ENCODE results near the gene ECT2. TPM values are rescaled to one million over a fixed set of nuclear protein-coding genes. Genes with fewer than 3 reads are reported as not detected.

The ECT2 gene
- total RNA-seq, 1 experiment from 2014 or later, result 81.3 TPM

DNA sequence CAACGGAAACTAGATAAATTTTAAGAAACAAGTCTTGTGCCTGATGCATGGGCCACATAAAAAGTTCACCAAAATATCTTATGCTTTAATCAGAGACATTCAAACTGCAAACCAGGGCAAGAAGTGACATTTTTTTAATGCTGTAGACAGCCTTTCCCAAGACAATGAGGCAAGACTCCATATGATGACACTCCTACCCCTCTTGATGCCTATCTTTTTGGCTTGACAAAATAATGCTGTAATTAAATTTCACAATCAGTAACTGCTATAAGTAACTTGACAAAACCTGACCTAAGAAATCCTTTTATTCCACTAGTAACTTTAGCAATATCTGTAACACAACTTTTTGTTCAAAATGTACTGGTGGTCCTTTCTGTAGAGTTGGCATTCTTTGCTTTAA lies 48.7 kb downstream of the ECT2 start:
- Histone ChIP-seq H3K18ac (ENCODE audit: insufficient read length, low read depth, low read length) (no peak overlapping the region), H3K4me1 (ENCODE audit: insufficient read depth, low read length) (no peaks in the 10 kb centered on the region), H3K27ac (ENCODE audit: insufficient read length, low read depth, low read length) (no peak overlapping the region), H3K4me2 (ENCODE audit: insufficient read depth, insufficient read length, low read length) (no peak overlapping the region), H3K14ac (ENCODE audit: insufficient read depth, low read length) (no peak overlapping the region), H2BK120ac (ENCODE audit: low read depth, low read length, poor library complexity, severe bottlenecking) (no peak overlapping the region), H3K9ac (ENCODE audit: extremely low read depth, insufficient read length, low read length) (no peak overlapping the region), H2BK20ac (ENCODE audit: low read depth, low read length, poor library complexity, severe bottlenecking) (no peak overlapping the region), H4K5ac (ENCODE audit: insufficient read length, low read depth, low read length) (no peak overlapping the region), H4K8ac (replicated peaks; ENCODE audit: insufficient read length, low read depth, low read length) (no peak overlapping the region), H3K56ac (ENCODE audit: insufficient read length, low read depth, low read length) (no peak overlapping the region), H4K20me1 (ENCODE audit: control insufficient read depth, insufficient read depth, insufficient read length) (no peaks in the 10 kb centered on the region), H3T11ph (ENCODE audit: low read length) (no peak overlapping the region), H2BK15ac (ENCODE audit: low read depth, low read length) (no peak overlapping the region), H3K27me3 (ENCODE audit: insufficient read depth, low read length) (no peaks in the 10 kb centered on the region), H3K79me2 (ENCODE audit: insufficient read depth, low read length) (no peaks in the 10 kb centered on the region), H2AFZ (ENCODE audit: low read length) (no peak overlapping the region), H4K91ac (ENCODE audit: insufficient read length, low read depth, low read length) (no peak overlapping the region), H3K23me2 (ENCODE audit: insufficient read length, low read depth, low read length, poor library complexity, severe bottlenecking) (no peaks in the 10 kb centered on the region), H3K9me3 (ENCODE audit: control insufficient read depth, low read depth, low read length) (no peaks in the 10 kb centered on the region), H2AK5ac (ENCODE audit: insufficient read length, low read length) (no peak overlapping the region), H2BK12ac (ENCODE audit: insufficient read length, low read depth, low read length) (no peak overlapping the region), H3K4ac (ENCODE audit: low read depth, low read length) (no peak overlapping the region), H3K23ac (ENCODE audit: insufficient read length, low read depth, low read length) (no peak overlapping the region), H2BK5ac (ENCODE audit: insufficient read length, low read length) (no peak overlapping the region), H3K79me1 (ENCODE audit: insufficient read depth, low read depth, low read length, poor library complexity, severe bottlenecking) (peaks cover 3% of the 10 kb centered on the region)
- no peaks in the 10 kb centered on the region for H3K9me3 Mint-ChIP-seq
- H3K4me1 Mint-ChIP-seq, result no peaks in the 10 kb centered on the region
- peaks cover 4 to 38% (median 37%) of the 10 kb centered on the region in 3 experiments; a peak in 6 of 7 replicates for H3K36me3 Mint-ChIP-seq (ENCODE audit: insufficient read depth in 1 of 3, low read depth in 3 of 3)
- no peak for DNase-seq
- H3K27ac Mint-ChIP-seq, result no peak overlapping the region; a peak in 1 of 7 replicates
- no peak overlapping the region for H3K4me3 Mint-ChIP-seq
- no peaks in the 10 kb centered on the region for H3K27me3 Mint-ChIP-seq (ENCODE audit: low read depth)
- TF ChIP-seq, protein P1, sequence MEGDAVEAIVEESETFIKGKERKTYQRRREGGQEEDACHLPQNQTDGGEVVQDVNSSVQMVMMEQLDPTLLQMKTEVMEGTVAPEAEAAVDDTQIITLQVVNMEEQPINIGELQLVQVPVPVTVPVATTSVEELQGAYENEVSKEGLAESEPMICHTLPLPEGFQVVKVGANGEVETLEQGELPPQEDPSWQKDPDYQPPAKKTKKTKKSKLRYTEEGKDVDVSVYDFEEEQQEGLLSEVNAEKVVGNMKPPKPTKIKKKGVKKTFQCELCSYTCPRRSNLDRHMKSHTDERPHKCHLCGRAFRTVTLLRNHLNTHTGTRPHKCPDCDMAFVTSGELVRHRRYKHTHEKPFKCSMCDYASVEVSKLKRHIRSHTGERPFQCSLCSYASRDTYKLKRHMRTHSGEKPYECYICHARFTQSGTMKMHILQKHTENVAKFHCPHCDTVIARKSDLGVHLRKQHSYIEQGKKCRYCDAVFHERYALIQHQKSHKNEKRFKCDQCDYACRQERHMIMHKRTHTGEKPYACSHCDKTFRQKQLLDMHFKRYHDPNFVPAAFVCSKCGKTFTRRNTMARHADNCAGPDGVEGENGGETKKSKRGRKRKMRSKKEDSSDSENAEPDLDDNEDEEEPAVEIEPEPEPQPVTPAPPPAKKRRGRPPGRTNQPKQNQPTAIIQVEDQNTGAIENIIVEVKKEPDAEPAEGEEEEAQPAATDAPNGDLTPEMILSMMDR (conservative IDR thresholded peaks at IDR 0.05), result no peak
- WGBS (ENCODE audit: extremely low coverage, insufficient read length, low lambda C conversion rate), result no CpG with 5 or more reads among the region's 1 CpG
